K562 treated with DMSO at 1 percent for 24 hours (cell line): ENCODE results near the gene MFN2. TPM values are rescaled to one million over a fixed set of nuclear protein-coding genes. Genes with fewer than 3 reads are reported as not detected.

Source experiments
- total RNA-seq: library from RNA; unstranded; fragments of 300-600 nt; gene quantifications from 2 replicates; pipeline ENCODE4 v1.2.3, GENCODE V29; 2022; ENCODE audit warnings: low read depth; ENCODE audit not compliant: insufficient read depth

MFN2 gene
- 93.2 and 95.6 TPM in 2 replicates for total RNA-seq

GRCh38 chr1:11979851-11980675 lies at the start of gene MFN2:
MFN2 (plus strand) TSS chr1:11980444; CDS start chr1:11989169, 8,725 bp downstream.

GRCh38 chr1:11934302-11935056 lies 45.8 kb upstream of the MFN2 start, which contains the start of gene PLOD1:
PLOD1 (plus strand) TSS chr1:11934717; CDS start chr1:11934780, 63 bp downstream.

Other genes with a start within 250 kb of the MFN2 start
- 195 and 209 TPM in 2 replicates for gene AGTRAP, start 244.3 kb upstream of the MFN2 start, total RNA-seq
- gene C1orf167, start 218.3 kb upstream of the MFN2 start, total RNA-seq = 0.19 and 11.9 TPM in 2 replicates
- 98.0 and 102 TPM in 2 replicates for gene MTHFR, start 174.5 kb upstream of the MFN2 start, total RNA-seq
- gene CLCN6, start 174.3 kb upstream of the MFN2 start, total RNA-seq = 8.8 and 11.3 TPM in 2 replicates
- not detected in 2 replicates for gene NPPA, start 132.7 kb upstream of the MFN2 start, total RNA-seq
- not detected in 2 replicates for gene NPPB, start 121.5 kb upstream of the MFN2 start, total RNA-seq
- gene KIAA2013, start 54.0 kb upstream of the MFN2 start, total RNA-seq = 172 TPM in 2 replicates
- gene PLOD1, start 45.7 kb upstream of the MFN2 start, total RNA-seq = 193 and 194 TPM in 2 replicates
- 130 and 160 TPM in 2 replicates for gene MIIP, start 39.1 kb downstream of the MFN2 start, total RNA-seq
- gene TNFRSF8, start 82.9 kb downstream of the MFN2 start, total RNA-seq = 8.5 and 12.9 TPM in 2 replicates
- 78.1 and 79.0 TPM in 2 replicates for gene TNFRSF1B, start 186.5 kb downstream of the MFN2 start, total RNA-seq
- gene VPS13D, start 249.6 kb downstream of the MFN2 start, total RNA-seq = 20.1 and 27.5 TPM in 2 replicates